GM18861 (cell line): ENCODE results near the gene SLC2A1.
"Not testable (repeated sequence)": the region's sequence is repeated elsewhere in the genome, so short reads cannot be mapped to it uniquely, and the experiment has no call there.

Experiments
- ATAC-seq: cut with Tn5 transposase; IDR thresholded peaks from one replicate; pipeline ENCODE4 v1.9.1; 2021; ENCODE audit not compliant: unreplicated experiment

SLC2A1 gene

DNA sequence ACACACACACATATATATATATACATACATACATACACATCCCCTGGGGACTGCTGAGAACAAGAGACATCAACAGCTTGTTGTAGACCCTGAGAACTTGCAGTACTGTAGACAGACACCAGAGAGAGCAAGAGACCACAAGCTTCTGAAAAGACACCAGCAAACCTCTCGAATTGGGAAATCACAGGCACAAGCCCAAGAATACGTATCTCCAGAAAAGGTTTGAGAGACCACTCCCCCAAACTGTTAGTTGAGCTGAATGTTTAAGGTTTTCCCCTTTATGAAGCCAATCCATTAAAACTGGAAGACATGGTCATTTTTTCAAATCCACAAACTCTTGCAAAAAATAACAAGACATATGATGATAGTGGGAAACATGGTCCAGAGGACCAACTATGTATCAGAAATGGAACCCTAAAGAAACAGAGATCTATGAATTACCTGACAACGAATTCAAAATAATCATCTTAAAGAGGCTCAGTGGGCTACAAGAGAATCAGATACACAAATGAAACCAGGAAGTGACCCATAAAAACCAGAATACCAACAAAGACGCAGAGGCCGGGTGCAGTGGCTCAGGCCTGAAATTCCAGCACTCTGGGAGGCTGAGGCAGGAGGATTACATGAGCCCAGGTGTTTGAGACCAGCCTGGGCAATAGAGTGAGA, 45.1 kb downstream of the SLC2A1 start:
- no peak for ATAC-seq

DNA sequence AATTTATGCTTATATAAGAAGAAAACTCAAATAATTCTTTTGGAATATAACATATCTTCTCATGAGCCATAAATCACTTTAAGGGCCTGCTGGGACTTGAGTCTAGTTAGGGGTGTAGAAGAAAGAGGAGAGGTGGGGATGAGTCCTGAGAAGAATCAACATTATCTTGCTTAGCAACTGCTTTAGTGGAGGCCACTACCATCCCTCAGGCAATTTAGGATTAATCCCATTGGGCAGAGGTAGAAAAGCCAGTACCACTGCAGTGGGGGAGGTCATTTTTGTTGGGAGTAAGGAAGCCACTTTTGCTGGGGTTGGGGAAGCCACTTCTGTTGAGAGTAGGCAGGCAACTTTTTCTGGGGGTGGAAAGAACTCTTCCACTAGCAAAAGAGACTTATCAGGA, 47.7 kb downstream of the SLC2A1 start:
- ATAC-seq: no peak

DNA sequence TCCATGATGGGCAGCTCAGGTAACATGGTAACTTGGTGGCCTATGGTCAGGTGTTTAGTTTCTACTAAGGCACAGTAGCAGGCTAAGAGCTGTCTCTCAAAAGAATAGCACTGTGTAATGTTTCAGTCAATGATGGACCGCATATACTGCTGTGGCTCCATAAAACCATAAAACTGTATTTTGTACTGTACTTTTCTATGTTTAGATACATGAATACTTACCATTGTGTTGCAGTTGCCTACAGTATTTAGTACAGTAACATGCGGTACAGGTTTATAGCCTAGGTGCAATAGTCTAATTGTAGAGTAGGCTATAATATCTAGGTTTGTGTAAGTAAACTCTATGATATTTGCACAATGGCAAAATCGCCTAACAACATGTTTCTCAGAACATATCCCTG, 50.6 kb downstream of the SLC2A1 start:
- no peak for ATAC-seq

DNA sequence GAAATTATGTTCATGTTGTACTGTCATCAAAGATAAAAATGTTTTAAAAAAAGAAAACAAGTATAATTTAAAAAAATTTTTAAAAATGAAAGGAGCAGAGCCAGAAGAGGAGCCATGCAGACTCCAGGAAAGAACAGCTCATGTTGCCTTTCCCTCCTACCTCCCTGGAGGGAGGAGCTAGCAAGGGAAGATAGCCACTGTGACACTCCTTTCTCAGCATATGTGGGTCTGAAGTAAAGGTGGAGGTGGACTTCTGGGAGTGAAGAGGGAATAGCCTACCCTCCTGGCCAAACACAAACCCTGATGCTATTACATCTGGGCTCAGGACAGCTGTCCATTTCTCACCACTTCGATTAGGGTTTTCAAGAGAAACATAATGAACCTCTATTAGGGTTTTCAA, 54.2 kb downstream of the SLC2A1 start:
- ATAC-seq: no peak

DNA sequence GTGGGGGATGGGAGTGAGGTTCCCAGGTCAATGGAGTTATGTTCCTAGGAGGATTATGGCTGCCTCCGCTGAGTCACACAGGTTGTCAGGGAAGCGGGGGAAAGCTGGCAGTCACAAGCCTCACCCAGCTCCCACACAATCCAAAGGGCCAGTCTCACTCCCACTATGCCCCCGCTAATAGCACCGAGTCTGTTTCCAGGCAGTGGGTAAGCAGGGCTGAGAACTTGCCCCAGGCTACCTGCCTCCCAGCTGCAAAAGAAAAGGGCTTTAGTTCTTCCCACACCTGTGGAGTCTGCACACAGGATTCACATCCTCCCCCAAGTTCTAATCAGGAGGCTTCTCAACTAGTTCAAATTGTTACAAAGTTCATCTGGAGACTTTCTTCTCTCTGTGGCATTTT, 58.7 kb downstream of the SLC2A1 start:
- ATAC-seq: not testable (repeated sequence)

DNA sequence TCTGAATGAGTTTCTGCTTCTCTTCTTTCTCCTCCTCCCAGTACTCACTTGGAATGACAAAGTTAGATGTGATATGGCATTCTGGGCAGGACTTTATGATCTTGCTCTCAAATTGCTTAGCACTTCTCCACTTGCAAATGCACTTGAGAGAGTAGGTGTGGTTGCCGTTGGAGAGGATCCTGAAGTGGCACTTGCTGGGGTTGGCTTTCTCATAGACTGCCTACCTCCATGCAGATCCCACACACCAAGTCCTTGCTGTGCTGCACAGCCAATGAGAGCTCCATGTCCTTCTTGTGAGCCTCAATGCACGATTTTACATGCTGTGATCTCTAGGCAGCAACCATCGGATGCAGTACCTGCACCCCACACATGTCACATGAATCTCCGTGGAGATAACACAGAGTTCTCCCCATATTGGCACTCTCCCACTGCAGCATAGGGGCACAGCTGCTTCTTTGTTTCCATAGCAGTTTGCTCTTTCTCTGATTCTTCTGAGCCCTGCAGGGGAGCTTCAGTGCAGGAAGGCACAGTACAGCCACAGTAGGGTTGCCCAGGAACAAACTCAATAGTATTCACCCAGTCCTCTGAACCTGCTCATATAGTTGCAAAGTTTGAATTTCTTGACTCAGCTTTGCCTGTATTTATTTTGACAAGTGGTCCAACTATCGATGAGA, 67.1 kb downstream of the SLC2A1 start:
- no peak for ATAC-seq

DNA sequence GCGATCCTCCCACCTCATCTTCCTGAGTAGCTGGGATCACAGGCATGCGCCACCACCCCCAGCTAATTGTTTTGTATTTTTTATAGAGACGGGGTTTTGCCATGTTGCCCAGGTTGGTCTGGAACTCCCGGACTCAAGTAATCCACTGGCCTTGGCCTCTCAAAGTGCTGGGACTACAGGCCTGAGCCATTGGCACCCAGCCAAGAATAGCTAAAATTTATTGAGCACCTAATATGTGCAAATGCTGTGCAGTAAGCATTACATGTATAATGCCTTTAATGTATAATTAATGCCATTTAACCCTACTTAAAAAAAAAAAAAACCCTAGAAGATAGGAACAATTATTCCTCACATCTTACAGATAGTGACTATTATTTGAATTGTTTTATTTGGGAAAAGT, 69.4 kb downstream of the SLC2A1 start:
- no peak for ATAC-seq

DNA sequence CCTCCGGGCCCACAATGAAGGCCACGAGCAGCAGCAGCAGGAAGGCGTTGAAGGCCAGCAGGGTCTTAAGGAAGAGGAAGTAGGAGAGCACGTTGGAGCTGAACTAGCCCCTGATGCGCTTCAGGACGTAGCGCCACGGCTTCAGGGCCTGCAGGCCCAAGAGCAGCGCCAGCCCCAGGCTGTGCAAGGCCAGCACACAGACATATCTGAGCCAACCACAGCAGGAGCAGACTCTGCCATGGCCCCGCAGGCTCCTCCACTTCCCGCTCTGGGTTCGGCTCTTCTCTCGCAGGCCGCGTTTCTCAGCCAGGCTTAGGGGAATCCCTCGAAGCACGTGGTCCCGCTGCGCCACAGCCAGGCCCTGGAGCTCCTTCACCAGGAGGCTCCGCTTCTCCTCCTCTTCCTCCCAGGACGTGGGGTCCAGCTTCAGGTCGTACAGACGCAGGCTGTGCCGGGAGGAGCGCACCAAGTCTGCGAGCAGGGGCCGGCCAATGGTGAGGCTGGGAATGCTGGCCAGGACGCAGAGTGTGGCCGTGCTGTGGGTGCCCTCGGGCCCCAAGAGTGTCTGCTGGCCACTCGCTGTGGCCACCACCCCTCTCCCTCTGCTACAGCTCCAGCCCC, 70.5 kb downstream of the SLC2A1 start:
- no peak for ATAC-seq

DNA sequence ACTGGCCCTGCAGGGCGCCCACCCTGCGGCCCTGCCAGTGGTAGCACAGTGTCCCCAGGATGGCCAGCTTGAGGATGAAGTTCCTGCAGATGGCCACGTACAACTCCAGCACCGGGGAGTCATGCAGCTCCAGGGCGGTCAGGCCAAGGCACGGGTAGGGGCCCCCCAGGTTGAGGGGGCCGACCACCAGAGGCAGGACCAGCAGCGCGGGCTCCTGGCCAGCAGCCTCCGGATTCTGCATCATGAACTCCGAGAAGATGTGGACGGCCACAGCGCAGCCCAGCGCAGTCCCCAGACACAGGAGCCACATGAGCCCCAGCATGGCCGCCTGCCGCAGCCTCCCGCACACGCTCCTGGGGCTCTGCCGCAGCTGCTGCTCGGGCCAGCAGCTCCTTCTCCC, 71.3 kb downstream of the SLC2A1 start:
- ATAC-seq: no peak

DNA sequence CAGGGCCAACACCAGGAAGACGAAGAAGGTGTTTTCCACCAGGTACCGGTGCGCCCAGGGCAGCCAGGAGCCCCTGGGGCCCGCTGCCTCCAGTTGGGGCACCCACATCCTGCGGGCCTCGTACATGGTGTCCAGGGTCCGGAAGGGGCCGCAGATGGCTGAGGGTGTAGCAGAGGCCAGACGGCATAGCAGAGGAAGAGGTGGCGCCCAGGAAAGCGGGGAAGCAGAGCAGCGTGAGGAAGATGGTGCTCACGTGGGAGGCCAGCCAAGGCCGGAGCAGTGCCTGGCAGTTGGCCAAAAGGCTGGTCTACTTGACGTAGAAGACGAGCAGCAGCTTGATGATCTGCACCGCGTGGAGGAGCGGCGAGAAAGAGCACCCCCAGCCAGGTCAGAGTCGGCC, 71.9 kb downstream of the SLC2A1 start:
- ATAC-seq: no peak

DNA sequence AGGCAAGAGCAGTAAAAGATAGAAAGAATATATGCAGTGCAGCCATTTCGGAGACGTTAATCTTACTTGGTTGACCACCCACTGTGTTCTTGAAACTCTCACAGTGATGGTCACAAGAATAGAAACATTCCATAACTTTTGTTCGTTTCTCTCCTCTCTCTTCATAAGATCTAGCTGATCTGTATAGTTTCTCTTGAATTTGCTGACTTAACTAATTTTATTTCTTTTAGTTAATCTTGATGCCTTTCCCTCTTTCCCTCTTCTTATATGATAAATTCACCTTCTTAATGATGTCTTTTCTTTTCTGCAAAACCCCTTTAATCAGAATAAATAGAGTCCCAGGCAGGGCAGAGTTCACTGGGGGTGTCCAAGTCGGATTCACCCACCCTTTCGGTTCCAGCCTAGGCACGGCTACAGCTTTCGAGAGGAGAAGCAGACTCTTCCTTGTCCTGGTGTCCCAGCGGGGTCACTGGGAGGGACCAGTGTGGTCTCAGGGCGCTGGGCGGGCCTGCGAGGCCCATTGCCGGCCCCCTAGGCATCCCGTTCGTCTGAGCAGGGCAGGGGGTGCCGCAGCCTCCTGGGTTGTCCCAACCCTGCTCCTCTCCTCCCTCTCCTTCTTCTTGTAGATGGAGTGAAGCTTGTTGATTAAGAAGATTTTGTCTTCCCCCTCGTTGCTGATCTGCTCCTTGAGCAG, 72.5 kb downstream of the SLC2A1 start:
- no peak for ATAC-seq

DNA sequence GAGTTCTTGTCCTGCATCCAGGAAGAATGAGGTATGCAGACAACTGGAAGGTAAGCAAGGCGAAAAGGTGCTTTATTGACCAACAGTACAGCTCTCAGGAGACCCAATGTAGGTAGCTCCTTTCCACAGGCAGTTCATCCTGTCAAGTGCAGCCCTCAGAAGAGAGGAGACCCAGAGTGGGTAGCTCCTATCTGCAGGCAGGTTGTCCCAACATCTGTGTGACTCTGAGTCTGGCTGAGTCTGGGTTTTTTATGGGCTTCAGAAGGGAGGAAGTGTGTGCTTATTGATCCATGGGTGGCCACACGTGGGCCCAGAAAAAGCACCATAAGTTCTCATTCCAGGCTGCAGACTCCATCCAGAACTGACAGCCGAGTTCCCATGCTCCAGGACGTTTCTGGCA, 78.3 kb downstream of the SLC2A1 start:
- ATAC-seq: no peak

DNA sequence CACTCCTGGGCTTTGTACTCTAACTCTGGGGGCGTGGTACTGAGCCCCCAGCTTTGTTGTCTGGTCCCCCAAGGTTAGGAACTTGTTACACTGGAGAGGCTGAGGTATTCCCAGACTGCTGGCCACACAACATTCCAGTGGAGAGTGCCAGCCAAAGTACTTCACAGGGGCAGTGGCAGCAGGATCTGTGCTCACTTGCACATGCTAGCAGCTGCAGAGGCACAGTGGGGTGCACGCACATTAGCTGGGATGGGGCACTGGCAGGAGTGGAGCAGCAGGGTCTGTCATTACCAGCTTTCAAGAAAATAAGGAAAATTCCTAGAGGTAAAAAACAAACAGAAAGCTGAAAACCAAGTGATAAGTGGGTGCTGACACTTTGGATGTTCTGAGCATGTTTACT, 81.3 kb downstream of the SLC2A1 start:
- ATAC-seq: no peak

DNA sequence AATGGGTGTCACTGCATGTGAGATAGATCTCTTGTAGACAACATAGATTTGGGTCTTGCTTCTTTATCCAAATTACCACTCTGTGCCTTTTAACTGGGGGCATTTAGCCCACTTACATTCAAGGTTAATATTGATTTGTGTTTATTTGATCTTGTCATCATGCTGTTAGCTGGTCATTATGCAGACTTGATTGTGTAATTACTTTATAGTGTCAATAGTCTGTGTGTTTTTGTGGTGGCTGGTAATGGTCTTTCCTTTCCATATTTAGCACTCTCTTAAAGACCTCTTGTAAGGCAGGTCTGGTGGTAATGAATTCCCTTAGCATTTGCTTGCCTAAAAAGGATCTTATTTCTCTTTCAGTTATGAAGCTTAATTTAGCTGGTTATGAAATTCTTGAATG, 82.7 kb downstream of the SLC2A1 start:
- no peak for ATAC-seq
